SH-SY5Y (cell line): Measurements from ENCODE around the gene SCNN1B.

Experiments used
- GATA2 ChIP-seq: IDR thresholded peaks from 2 replicates; pipeline ENCODE4 v1.6.1; 2011; ENCODE audit warnings: mild to moderate bottlenecking, low read depth, low read length
- GATA3 ChIP-seq: IDR thresholded peaks from 2 replicates; pipeline ENCODE4 v1.6.1; 2011; ENCODE audit warnings: low read depth, mild to moderate bottlenecking, low read length, moderate library complexity

GRCh38 chr16:23398987-23399805, 97.1 kb downstream of the SCNN1B start:
- no peak for TF ChIP-seq GATA3
- no peak for TF ChIP-seq GATA2
